ENCODE results near the gene RASSF6.

Gene RASSF6

DNA sequence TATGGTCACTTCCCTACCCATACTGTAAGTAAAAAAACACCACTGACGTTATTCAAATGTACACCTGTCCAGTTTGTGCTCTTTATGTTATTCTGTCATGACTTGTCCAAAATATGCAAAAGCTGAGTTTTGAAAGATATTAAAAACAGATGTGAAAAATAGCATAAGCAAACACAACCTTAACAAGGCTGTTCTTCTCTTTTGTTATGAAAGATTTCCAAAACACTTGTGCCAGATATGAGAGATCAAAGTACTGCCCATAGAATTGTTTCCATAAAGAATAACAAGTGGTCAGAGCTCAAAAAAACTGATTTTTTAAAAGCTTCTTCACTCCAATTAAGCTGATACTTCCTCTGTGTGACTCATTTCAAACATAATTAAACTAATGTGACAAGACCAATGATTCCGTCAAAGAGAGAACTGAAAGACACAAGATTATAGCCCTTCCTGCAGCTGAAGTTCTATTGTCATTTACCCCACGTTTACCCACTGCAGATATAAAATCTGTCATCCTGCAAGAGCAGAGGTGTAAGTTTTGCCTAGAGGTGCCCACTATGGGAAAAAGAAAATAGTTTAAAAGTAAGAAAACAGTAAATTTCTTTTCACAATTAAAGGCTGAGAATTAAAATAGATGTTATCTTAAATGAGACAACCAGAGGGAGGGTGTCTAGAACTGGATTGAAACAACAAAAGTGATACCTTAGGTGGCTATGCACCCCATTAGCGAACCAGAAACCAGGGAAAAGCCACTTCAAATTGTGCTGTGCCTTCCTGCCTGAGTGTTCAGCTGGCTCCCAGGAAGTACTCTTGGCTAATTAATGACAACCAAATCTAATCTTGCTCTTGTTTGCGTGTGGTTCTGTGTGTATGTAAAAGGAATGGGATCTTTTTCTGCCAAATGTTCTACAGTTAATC lies 30.1 kb downstream of the RASSF6 start:
- Histone ChIP-seq H3K9me2 (replicated peaks; ENCODE audit: insufficient read depth, low read length) (no peaks in the 10 kb centered on the region), H2AFZ (ENCODE audit: low read depth, low read length, severe bottlenecking) (no peak overlapping the region), H3K27me3 (ENCODE audit: low read length) (no peaks in the 10 kb centered on the region), H3K9ac (ENCODE audit: low read length) (peak overlapping the region; percentile 78), H3K27ac (ENCODE audit: low read depth, low read length) (peak overlapping the region; percentile 100), H3K36me3 (ENCODE audit: low read length) (no peaks in the 10 kb centered on the region), H3K9me3 (ENCODE audit: insufficient read depth, low read length) (no peaks in the 10 kb centered on the region), H4K20me1 (ENCODE audit: low read depth, low read length) (no peaks in the 10 kb centered on the region), H3K4me2 (ENCODE audit: low read depth, low read length, poor library complexity, severe bottlenecking) (peak overlapping the region; percentile 98), H3K79me2 (ENCODE audit: insufficient read depth, low read length) (no peaks in the 10 kb centered on the region), H3K4me3 (ENCODE audit: insufficient read depth, low read length, poor library complexity, severe bottlenecking) (peak overlapping the region; percentile 27), H3F3A (ENCODE audit: insufficient read depth) (peaks cover 51% of the 10 kb centered on the region)
- TF ChIP-seq CTCF (IDR thresholded peaks at IDR 0.05; ENCODE audit: insufficient read depth, low read length, poor library complexity, severe bottlenecking) (no peak), EZH2phosphoT487 (conservative IDR thresholded peaks at IDR 0.05; ENCODE audit: low read length) (no peak)

DNA sequence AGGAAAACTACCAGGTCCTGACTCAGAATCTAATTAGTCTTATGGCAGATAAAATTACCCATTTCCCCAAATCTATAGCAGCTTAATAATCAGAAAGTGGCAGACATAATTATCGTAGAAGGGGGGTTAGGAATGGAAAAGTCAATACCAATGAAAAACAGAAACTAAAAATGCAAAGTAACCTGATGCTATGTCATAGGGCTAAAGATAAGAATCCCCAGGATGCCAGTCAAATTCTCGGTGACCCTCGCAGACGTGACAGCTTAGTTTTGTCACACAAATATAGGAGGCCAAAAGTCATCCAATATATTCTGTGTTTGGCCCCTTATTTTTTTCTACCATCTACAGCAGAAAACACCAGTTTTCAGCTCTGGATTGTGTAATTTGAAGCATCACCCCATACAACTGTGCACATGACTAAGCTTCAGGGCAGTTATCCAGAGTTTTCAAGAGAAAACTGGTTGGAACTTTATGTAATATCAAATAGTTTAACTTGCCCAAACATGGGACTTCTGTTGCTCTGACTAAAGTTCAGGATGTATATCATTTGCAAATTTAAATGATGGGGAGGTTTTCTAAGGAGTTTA lies 30.9 kb downstream of the RASSF6 start:
- peak overlapping the region; percentile 38 for H3K9ac ChIP-seq (ENCODE audit: low read length)
- peaks cover 47% of the 10 kb centered on the region for H3F3A ChIP-seq (ENCODE audit: insufficient read depth)
- H4K20me1 ChIP-seq (ENCODE audit: low read depth, low read length) = no peaks in the 10 kb centered on the region
- H3K9me3 ChIP-seq (ENCODE audit: insufficient read depth, low read length) = no peaks in the 10 kb centered on the region
- peak overlapping the region; percentile 35 for H3K4me3 ChIP-seq (ENCODE audit: insufficient read depth, low read length, poor library complexity, severe bottlenecking)
- H2AFZ ChIP-seq (ENCODE audit: low read depth, low read length, severe bottlenecking) = no peak overlapping the region
- no peak for TF ChIP-seq EZH2phosphoT487 (conservative IDR thresholded peaks at IDR 0.05; ENCODE audit: low read length)
- TF ChIP-seq CTCF (IDR thresholded peaks at IDR 0.05; ENCODE audit: insufficient read depth, low read length, poor library complexity, severe bottlenecking) = no peak
- H3K4me2 ChIP-seq (ENCODE audit: low read depth, low read length, poor library complexity, severe bottlenecking) = peak overlapping the region; percentile 98
- H3K79me2 ChIP-seq (ENCODE audit: insufficient read depth, low read length) = no peaks in the 10 kb centered on the region
- H3K36me3 ChIP-seq (ENCODE audit: low read length) = no peaks in the 10 kb centered on the region
- H3K27ac ChIP-seq (ENCODE audit: low read depth, low read length) = peak overlapping the region; percentile 100
- no peaks in the 10 kb centered on the region for H3K9me2 ChIP-seq (replicated peaks; ENCODE audit: insufficient read depth, low read length)
- no peaks in the 10 kb centered on the region for H3K27me3 ChIP-seq (ENCODE audit: low read length)

DNA sequence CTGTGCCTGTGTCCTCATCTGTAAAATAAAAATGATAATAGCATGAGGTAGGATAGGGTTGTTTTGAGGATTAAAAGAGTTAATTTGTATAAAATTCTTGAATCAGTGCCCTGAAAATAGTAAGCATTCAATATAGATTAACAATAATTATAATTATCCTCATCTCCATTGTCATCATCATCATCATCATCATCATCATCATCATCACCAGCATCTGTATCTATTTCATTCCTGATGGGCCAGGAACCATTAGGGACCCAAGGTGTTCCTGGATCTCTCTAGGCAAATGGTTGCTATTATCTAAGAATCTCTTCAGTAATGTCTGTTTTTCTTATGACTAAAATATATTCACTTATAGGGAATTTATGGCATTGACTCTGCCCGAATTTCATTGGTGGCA lies 31.6 kb downstream of the RASSF6 start:
- Histone ChIP-seq H3K9ac (ENCODE audit: low read length) (no peak overlapping the region), H3K79me2 (ENCODE audit: insufficient read depth, low read length) (no peaks in the 10 kb centered on the region), H3K9me2 (replicated peaks; ENCODE audit: insufficient read depth, low read length) (no peaks in the 10 kb centered on the region), H2AFZ (ENCODE audit: low read depth, low read length, severe bottlenecking) (no peak overlapping the region), H3F3A (ENCODE audit: insufficient read depth) (peaks cover 40% of the 10 kb centered on the region), H3K9me3 (ENCODE audit: insufficient read depth, low read length) (no peaks in the 10 kb centered on the region), H3K4me3 (ENCODE audit: insufficient read depth, low read length, poor library complexity, severe bottlenecking) (no peak overlapping the region), H3K4me2 (ENCODE audit: low read depth, low read length, poor library complexity, severe bottlenecking) (peak overlapping the region; percentile 98), H4K20me1 (ENCODE audit: low read depth, low read length) (no peaks in the 10 kb centered on the region), H3K36me3 (ENCODE audit: low read length) (no peaks in the 10 kb centered on the region), H3K27me3 (ENCODE audit: low read length) (no peaks in the 10 kb centered on the region), H3K27ac (ENCODE audit: low read depth, low read length) (peak overlapping the region; percentile 100)
- TF ChIP-seq EZH2phosphoT487 (conservative IDR thresholded peaks at IDR 0.05; ENCODE audit: low read length) = no peak
- TF ChIP-seq CTCF (IDR thresholded peaks at IDR 0.05; ENCODE audit: insufficient read depth, low read length, poor library complexity, severe bottlenecking) = no peak
